Gastrocnemius medialis (tissue), 4 donors: ENCODE measurements around the gene RUFY1.

Experiments used
- POLR2A ChIP-seq, 2 donors: fragments of 450-650 bp; IDR thresholded peaks; one replicate each; pipeline ENCODE4 v1.6.1; 2017; ENCODE audit warnings: antibody characterized with exemption in 2 of 2, mild to moderate bottlenecking in 2 of 2, moderate library complexity in 2 of 2
- TF ChIP-seq, protein P1 (sequence below), 5 experiments: fragments of 450-650 bp in 3 of 5; fragments of 200-600 bp in 2 of 5; sonication (generic) in 2 of 5; IDR thresholded peaks in 4 of 5; conservative IDR thresholded peaks in 1 of 5; 1 replicate in 4 of 5; 2 replicates in 1 of 5; pipeline ENCODE4 v1.5.1; 2016 to 2019; ENCODE audit warnings: antibody characterized with exemption in 5 of 5, mild to moderate bottlenecking in 3 of 5, moderate library complexity in 3 of 5

DNA sequence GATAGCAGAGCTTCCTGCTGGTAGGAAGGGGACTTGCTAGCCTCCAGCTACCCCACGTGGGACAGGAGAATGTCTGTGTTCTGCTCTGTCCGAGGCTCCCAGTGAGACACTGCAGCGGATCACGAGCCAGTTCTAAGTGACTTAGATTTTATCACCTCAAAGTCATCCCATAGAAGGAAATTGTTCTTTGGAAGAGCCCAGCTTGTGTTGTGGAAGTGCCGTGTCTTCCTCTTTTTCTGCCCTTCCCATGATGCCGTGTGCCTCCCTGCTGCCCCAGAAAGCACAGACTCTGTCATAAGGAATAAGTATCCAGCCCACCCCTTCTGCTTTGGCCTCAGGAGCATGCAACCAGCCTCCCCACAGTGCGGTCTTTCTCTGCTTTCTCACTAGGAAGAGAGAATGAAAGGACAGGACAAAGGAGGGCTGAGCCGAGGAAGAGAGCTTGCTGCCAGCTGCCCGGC is 35.6 kb downstream of the RUFY1 start:
- no peak for TF ChIP-seq POLR2A (IDR thresholded peaks at IDR 0.05)
- TF ChIP-seq, protein P1, sequence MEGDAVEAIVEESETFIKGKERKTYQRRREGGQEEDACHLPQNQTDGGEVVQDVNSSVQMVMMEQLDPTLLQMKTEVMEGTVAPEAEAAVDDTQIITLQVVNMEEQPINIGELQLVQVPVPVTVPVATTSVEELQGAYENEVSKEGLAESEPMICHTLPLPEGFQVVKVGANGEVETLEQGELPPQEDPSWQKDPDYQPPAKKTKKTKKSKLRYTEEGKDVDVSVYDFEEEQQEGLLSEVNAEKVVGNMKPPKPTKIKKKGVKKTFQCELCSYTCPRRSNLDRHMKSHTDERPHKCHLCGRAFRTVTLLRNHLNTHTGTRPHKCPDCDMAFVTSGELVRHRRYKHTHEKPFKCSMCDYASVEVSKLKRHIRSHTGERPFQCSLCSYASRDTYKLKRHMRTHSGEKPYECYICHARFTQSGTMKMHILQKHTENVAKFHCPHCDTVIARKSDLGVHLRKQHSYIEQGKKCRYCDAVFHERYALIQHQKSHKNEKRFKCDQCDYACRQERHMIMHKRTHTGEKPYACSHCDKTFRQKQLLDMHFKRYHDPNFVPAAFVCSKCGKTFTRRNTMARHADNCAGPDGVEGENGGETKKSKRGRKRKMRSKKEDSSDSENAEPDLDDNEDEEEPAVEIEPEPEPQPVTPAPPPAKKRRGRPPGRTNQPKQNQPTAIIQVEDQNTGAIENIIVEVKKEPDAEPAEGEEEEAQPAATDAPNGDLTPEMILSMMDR (IDR thresholded peaks at IDR 0.05 in 4 of 5, conservative IDR thresholded peaks at IDR 0.05 in 1 of 5), result no peak
